Activated CD4-positive, CD25-positive, alpha-beta regulatory T cell treated with anti-CD3 and anti-CD28 coated beads, Interleukin-2, amount 50 U/mL, for 16 hours (primary cell): ENCODE measurements around the gene MAB21L2.
"Not testable (repeated sequence)": the region's sequence is repeated elsewhere in the genome, so short reads cannot be mapped to it uniquely, and the experiment has no call there.

ENCODE experiments used
- DNase-seq: peaks from one replicate; pipeline ENCODE4 v3.0.0-alpha.2; 2020; ENCODE audit warnings: low read depth, low spot score

Gene MAB21L2

DNA sequence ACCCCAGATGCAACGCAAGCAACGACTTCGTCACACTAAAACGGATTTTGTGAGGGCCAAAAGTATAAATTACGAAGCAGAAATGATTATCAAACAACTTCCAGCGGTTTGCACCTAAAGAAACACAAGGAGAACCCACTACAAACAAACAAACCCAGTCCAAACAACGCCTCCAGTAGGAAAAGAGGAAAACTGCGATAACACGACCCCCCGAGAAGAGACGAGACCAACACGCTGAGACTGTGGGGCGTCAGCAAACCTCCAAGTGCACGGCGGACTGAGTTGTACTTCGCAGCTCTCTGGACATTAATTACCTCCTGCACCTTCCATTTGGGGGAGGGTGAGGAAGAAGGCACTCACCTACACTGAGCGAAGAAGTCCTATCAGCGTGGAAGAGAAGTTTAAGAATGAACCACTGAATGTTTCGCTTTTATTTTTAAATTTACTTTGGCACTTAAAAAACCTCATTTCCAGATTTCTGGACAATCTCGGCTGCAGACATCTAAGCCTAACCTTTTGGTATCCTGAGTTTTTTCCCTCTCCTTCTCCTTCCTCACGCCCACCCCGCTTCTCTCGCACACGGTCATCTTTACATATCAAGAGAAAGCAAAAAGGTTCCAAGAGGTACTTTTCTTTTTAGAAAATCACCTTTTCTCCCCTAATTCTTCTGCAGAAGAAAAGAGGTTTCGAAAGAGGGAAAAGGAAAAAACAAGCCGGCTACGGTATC, at the start of gene MAB21L2:
TSS of gene MAB21L2 (plus strand) at position 6 of the 727 bp plus-strand sequence. CDS start 879 bp downstream, outside the sequence.
- no peak for DNase-seq

DNA sequence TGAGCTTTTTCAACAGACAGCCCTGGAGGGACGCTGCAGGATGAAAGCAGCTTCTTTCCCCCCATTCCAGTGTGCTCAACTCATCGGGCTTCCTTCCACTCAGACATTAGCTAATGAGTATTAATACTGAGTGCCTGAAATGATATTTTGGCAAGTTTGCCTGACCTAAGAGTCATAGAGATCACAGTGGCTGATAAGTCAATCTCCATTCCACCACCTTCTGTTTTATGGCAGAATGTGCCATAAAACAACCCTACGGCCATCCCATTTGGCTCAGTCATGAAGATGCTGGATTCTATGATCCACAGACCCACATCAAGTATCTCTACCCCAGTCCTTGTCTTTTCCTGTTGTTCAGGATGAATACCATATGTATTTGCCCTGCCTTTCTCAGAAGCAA, 48.3 kb upstream of the MAB21L2 start:
- DNase-seq: no peak

DNA sequence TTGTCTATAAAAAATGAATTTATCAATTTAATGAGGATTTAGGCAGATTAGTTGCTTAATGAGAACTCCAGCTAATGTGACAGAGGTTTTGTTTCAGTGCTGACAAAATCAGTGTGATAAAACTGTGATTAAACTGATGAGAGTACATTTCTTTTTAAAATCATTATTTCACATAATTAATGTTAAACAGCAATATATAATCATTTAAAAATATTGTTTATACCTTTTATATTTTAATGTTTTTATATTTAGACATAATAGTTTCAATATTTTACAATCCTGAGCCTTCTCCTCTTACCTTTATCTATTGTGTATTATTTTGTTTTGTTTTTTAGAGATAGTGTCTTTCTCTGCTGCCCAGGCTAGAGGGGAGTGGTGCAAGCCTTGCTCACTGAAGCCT, 47.1 kb upstream of the MAB21L2 start:
- no peak for DNase-seq

DNA sequence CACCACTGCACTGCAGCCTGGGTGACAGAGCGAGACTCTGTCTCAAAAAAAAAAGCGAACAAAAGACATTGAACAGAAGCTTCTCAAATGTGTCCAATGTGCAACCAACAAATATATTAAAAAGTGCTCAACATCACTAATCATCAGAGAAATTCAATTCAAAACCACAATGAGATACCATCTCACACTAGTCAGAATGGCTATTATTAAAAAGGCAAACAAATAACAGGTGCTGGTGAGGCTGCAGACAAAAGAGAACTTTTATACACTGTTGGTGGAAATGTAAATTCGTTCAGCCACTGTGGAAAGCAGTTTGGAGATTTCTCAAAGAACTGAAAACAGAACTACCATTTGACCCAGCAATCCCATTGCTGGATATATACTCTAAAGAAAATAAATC, 44.0 kb upstream of the MAB21L2 start:
- not testable (repeated sequence) for DNase-seq

DNA sequence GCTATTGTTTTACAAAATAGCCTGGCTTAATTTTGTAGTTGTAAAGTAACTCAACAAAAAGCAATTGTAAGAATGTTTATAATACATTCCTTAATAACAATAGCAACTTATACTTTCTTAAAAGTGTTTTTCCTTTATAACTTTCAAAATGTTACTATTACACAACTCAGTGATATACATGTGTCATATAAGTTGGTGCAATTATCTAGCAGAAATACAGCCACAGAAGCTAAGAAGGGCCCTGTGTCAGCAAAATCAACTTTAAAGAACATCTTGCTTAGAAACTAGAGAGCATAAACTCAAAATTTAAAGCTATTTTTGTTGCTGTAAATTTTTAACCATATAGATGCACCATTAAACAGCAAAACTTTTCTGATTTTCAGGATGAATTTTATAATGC, 41.4 kb upstream of the MAB21L2 start:
- DNase-seq: no peak

DNA sequence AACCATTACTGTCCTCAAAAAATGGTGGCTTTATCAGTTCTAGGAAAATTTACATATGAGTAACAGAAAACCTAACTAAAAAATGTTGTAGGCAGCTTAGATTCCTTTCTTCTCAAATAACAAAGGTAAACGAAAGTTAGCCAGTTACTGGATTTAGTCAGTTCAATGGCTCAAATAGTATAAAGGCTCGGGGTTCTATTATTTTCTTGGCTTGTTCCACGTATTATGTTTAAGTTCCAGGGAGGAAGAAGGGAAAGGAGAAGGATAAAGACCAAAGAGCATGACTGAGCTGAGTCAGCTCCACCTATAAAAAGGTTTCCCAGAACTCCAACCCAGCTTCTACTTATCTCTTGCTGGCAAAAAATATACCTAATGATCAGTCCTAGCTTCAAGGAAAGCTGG, 41.0 kb upstream of the MAB21L2 start:
- DNase-seq: no peak

DNA sequence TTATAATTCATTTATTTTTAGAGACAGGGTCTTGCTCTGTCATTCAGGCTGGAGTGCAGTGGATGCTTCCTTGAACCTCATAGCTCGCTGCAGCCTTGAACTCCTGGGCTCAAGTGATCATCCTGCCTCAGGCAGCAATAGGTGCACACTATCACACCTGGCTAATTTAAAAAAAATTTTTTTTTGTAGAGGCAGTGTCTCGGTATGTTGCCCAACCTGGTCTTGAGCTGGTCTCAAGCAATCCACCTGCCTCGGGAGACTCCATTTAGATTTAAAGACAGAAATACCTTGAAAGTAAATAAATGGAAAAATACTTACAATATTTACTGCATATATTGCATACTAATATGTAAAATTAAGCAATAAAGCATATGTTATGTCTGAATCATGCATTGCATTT, 40.3 kb upstream of the MAB21L2 start:
- no peak for DNase-seq

DNA sequence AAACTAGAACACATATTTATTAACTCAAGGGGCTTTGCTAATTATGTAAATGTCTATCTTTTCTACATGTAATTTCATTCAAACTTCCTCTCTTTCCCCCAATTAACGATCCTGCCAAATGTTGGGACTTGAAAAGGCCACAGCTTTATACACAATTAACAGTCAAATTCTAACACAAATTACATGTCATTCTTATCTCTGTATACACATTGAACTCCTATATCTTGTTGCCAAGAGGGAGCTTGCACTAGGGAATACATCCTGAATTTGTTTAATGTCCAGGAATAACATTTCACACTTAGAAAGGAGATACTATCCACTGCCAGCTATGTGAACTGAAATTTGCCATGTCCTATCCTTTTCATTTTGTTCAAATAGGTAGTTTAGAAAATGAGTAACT, 38.9 kb upstream of the MAB21L2 start:
- no peak for DNase-seq

DNA sequence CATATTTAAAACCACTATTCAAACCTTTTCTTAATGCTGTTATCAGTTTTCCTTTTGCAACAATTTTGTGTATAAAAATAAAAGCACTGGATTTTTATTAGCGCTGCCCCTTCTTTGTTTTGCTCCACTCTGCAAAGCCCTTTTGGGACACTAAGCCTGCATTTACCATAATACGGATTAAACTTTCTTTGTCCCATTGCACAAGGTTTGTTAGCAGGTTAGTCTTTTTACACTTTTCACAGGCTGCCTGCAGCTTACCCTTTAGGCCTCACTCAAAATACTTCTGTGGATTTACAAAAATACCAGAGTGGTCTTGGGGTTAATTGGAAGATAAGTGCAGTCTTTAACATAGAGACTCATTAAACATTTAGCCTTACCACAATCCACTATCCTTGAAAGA, 35.7 kb upstream of the MAB21L2 start:
- no peak for DNase-seq

DNA sequence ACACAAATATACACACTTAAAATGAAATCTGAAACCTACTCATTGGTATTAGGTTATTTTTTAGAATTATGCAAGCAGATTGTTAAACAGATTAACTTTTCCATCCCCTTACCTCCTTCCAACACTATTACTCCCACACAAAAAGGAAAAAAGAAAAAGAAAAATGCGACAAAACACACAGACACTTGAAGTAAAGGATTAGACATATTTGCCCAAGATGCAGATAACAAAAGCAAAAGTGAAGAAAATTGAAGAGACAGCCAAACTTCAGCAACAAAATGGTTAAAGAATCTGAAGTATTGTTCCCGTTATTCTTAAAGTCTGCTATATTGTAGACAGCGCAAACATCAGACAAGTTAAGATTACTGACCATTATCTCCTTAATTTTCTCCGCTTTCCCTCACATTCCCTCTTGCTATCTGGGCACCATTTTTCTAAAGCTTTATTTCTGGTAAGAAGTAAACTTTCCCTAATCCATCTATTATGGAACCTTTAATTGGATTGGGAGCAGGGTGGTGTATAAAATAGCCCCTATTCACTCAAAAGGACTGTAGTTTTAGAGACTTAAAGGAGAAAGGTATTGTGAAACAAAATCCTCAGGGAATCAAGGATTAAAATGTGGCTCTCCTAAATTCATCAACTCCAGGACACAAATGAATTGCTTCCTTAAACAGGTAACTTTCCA, 34.7 kb upstream of the MAB21L2 start:
- DNase-seq: no peak

DNA sequence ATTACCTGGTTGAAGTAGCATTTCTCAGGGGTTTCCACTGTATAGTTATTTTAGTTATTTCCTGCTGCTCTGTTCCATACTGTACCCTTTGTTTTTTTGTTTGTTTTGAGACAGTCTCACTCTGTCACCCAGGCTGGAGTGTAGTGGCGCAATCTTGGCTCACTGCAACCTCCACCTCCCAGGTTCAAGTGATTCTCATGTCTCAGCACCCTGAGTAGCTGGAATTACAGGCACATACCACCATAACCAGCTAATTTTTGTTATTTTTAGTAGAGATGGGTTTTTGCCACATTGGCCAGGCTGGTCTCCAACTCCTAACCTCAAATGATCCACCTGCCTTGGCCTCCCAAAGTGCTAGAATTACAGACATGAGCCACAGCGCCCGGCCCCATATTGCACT, 24.1 kb upstream of the MAB21L2 start:
- not testable (repeated sequence) for DNase-seq

DNA sequence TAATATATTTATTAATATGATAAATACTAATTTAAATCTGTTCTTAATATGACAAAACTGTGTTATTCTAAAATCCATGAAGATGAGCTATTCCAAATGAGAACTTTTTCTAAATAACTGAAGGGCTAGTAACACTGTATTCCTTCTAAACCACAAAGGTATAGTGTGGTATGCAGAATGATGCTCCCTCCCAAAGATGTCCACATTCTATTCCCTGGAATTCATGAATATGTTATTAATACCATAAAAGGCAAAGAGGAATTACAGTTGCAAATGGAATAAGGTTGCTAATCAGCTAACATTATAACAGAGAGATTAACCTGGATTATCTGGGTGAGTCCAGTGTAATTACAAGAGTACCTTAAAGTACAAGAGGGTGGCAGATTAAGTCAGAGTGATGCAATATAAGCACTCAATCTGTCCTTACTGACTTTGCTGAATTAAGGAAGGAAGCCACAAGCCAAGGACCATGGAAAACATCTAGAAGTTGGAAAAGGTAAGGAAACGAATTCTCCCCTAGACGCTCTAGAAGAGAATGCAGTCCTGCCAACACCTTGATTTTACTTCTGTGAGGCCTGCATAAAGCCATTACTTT, 20.7 kb upstream of the MAB21L2 start:
- no peak for DNase-seq

DNA sequence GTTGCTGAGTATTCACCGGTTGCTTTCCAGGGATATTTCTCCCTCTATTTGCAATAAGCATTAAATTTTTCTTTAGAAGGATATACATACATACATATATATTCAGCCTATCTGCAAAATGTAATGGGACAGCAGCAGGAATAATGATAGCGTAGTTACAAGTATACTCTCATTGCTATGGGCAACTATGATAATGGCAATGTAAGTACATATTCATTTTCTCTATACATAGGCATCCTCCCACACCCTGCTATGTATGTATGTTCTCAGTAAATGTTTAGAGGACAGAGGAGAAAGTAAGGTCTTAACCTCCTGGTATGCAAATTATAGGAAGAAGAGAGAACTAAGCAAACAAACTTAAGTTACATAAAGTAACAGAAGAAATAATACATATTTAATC, 19.7 kb upstream of the MAB21L2 start:
- DNase-seq: no peak

DNA sequence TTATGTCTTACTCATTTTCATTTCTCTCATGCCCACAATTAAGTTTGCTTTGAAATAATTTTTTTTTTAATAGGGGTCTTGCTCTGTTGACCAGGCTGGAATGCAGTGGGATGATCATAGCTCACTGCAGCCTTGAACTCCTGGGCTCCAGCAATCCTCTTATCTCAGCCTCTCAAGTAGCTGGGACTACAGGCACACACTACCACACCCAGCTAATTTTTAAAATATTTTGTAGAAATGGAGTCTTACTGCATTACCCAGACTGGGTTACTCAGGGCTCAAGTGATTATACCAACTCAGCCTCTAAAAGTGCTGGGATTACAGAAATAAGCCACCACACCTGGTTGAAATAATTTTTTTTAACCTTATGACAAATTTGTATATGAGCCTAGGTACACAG, 19.2 kb upstream of the MAB21L2 start:
- no peak for DNase-seq

DNA sequence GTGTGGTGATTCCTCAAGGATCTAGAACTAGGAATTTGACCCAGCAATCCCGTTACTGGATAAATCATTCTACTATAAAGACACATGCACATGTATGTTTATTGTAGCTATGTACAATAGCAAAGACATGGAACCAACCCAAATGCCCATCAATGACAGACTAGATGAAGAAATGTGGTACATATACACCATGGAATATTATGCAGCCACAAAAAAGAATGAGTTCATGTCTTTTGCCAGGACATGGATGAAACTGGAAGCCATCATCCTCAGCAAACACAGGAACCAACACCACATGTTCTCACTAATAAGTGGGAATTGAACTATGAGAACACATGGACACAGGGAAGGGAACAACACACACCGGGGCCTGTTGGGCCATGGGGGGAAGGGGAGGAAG, 17.0 kb upstream of the MAB21L2 start:
- DNase-seq: not testable (repeated sequence)

DNA sequence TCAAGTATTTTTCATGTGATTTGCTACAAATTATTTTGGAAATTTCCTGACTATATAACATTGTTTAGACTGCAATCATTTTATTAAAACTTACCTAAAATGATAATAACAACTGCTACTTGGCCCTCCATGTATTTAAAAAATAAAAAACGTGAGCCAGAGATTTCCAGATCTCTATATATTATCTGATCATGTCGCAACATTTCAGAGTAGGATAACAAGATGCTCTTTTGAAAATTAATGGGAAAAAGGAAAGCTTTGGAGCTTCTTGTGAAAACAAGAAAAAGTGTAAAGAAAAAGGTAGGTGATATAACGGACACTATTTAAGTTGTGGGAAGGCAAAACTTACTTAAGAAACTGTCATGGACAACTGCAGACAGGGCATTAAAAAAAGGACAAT, 14.9 kb upstream of the MAB21L2 start:
- no peak for DNase-seq

DNA sequence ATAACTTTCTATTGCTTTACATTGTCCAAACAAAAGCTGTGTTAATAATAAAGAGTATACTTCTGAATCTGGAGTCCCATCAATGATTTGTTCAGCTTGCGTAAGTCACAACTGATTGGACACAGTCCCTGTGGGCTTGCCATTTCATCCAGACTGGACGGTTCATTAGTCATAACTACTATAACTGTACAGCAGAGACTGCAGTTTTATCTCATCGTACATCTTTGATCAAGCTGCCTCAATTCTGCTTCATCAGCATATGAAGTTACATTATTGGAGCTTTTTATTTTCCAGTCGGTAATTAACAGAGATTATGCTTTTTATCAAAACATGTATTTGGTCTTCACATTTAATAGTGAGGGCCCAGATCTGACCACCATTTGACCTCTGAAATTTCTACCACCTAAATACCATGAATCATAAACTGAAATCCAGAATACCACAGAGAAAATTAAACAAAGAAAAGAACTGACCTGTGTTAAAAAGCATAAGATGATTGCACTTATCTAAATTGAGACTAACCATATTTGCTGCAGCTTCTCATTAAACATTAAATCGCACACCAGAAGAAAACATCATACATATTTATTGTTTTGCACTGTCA, 12.5 kb upstream of the MAB21L2 start:
- no peak for DNase-seq

DNA sequence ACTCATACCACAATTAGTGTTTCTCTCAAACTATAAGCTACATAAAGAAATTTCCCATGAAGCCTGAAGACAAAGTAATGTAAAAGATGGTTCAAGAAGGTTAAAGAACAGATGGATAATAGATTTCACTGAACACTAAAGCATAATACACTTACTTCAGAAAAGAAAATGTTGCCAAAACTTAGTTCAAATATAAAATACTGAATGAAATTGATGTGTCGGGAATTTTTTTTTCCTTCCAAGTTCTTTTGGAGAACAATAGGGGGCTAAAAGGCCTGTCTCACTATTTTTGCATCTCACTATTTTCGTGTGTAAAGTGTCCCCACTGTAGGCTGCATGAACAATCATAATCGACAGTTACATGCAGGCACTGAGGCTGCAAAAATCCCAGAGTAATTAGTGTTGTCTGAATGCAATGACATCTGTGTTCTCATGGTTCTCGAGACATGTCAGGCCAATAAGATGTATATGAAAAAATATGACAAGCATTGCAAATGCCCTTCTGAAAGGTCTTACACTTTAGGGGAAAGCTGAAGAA, 11.9 kb upstream of the MAB21L2 start:
- DNase-seq: no peak

DNA sequence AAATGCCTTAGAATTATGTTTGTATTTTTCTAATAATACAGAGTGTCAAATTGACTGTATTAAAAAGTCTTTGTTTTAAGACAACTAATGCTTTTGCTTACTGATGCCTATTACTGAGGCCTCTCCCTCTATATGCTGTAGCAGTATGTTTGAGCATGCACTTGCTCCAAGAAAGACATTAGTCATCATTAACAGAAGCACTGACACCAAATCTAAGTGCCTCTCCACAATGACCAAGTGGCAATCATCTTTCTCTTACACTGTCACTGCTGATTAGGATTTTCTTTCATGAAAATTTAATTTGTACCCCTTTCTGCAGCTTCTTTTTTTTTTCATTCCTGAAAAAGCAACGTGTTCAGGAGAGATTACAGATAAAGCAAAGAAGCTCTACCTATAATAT, 11.1 kb upstream of the MAB21L2 start:
- DNase-seq: no peak

DNA sequence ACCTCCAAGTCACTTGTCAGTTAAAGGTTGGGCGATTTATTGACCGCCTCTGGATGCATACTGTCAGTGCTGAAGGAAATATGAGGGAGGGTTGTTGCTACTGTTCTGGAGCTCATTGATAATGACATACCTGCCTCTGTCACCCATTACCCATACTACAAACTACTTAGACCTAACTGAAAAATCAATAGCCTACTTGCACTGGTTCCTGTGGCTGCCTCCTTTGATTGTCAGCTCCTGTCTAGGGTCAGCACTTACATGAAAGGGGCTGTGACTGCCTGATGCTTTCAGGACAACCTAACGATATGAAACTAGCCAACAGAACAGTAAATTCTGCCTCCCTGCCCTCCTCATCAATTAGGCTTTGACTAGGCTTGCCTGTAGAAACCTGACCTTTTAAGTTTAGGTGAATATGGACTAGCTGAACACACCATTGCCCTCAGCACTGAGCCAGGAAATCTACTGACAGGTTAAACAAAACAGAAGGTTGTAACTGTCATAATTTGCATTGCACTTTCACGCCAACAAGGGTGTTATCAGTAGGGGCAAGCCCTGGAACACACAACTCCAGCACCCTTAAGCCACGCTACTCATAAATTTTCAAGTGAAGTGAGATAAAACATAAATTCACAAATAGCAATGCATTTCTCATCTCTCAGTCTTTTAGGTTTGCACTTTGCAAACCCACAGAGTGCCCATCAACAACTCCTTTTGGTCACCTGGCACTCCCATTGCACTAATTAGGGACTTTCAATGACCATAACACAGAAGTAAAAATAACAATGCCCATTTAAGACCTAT, 9.0 kb upstream of the MAB21L2 start:
- DNase-seq: no peak

DNA sequence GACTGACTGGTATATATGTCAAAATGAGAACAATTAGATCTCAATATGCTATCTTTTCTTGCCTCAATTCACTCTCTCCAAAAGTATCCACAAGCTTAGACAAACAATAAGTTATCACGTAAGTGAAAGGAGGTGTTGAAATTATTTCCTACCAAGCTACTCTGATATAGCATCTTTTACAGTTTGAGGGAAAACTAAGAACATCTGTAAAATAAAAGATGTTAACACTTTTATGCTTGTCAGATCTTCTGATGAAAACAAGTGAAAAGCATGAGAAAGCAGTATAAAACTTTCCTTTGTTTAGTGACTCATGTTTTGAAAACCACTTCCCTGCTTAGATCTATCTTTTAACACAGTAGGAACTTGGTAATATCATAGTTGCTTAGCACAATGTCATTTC, 8.4 kb upstream of the MAB21L2 start:
- DNase-seq: no peak

DNA sequence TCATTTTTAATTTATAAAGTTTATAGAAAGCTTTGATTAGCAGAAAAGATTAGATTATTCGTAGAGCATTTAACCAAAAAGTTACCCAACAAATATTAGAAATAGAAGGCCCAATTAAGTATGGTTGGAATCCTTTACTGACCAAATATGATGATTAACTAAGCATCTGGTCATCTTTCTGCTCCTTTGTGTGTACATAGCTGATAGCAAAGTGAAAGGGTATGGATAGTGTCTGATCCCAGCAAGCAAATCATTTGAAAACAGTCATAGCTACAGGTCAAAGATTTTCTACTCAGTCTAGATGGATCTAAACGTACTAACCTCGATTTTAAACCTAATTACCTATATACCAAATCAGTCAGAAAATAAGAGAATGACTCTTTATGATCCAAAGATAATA, 7.3 kb upstream of the MAB21L2 start:
- DNase-seq: no peak
